GM18868 (cell line): ENCODE data around the gene MRPL41.
"Not testable (repeated sequence)": the region's sequence is repeated elsewhere in the genome, so short reads cannot be mapped to it uniquely, and the experiment has no call there.

Source experiments
- ATAC-seq: cut with Tn5 transposase; IDR thresholded peaks from one replicate; pipeline ENCODE4 v1.9.1; 2021; ENCODE audit warnings: mild to moderate bottlenecking, moderate library complexity; ENCODE audit not compliant: unreplicated experiment

Gene MRPL41

GRCh38 chr9:137551264-137552021 is at the start of gene MRPL41:
TSS of gene MRPL41 (plus strand) at chr9:137551879. CDS start at chr9:137552082, 203 bp downstream.
- peak; percentile 83 for ATAC-seq

GRCh38 chr9:137502008-137502911 is 49.4 kb upstream of the MRPL41 start:
- ATAC-seq: no peak

- ATAC-seq: no peak
Measured at GRCh38 chr9:137504432-137504777, 47.3 kb upstream of the MRPL41 start.

- ATAC-seq: no peak
Measured at GRCh38 chr9:137505421-137506140, 46.1 kb upstream of the MRPL41 start.

- no peak for ATAC-seq
Measured at GRCh38 chr9:137506274-137506673, 45.4 kb upstream of the MRPL41 start.

- no peak for ATAC-seq
Measured at GRCh38 chr9:137506702-137507171, 44.9 kb upstream of the MRPL41 start.

- no peak for ATAC-seq
Measured at GRCh38 chr9:137509198-137509597, 42.5 kb upstream of the MRPL41 start.

- not testable (repeated sequence) for ATAC-seq
Measured at GRCh38 chr9:137511126-137511525, 40.6 kb upstream of the MRPL41 start.

GRCh38 chr9:137511758-137512463 is 39.8 kb upstream of the MRPL41 start:
- no peak for ATAC-seq

- not testable (repeated sequence) for ATAC-seq
Measured at GRCh38 chr9:137513136-137513535, 38.5 kb upstream of the MRPL41 start.

- ATAC-seq: not testable (repeated sequence)
Measured at GRCh38 chr9:137513801-137514570, 37.7 kb upstream of the MRPL41 start.

- ATAC-seq: no peak
Measured at GRCh38 chr9:137514691-137515337, 36.9 kb upstream of the MRPL41 start.

- no peak for ATAC-seq
Measured at GRCh38 chr9:137515338-137515724, 36.3 kb upstream of the MRPL41 start.

GRCh38 chr9:137516144-137516917 is 35.3 kb upstream of the MRPL41 start:
- no peak for ATAC-seq

GRCh38 chr9:137518661-137519459 is 32.8 kb upstream of the MRPL41 start:
- ATAC-seq: not testable (repeated sequence)

GRCh38 chr9:137519553-137519952 is 32.1 kb upstream of the MRPL41 start:
- ATAC-seq: no peak

GRCh38 chr9:137520614-137521404 is 30.9 kb upstream of the MRPL41 start:
- ATAC-seq: no peak
